ENCODE results near the gene COL6A6. TPM values are rescaled to one million over a fixed set of nuclear protein-coding genes. Genes with fewer than 3 reads are reported as not detected.

Gene COL6A6, protein sequence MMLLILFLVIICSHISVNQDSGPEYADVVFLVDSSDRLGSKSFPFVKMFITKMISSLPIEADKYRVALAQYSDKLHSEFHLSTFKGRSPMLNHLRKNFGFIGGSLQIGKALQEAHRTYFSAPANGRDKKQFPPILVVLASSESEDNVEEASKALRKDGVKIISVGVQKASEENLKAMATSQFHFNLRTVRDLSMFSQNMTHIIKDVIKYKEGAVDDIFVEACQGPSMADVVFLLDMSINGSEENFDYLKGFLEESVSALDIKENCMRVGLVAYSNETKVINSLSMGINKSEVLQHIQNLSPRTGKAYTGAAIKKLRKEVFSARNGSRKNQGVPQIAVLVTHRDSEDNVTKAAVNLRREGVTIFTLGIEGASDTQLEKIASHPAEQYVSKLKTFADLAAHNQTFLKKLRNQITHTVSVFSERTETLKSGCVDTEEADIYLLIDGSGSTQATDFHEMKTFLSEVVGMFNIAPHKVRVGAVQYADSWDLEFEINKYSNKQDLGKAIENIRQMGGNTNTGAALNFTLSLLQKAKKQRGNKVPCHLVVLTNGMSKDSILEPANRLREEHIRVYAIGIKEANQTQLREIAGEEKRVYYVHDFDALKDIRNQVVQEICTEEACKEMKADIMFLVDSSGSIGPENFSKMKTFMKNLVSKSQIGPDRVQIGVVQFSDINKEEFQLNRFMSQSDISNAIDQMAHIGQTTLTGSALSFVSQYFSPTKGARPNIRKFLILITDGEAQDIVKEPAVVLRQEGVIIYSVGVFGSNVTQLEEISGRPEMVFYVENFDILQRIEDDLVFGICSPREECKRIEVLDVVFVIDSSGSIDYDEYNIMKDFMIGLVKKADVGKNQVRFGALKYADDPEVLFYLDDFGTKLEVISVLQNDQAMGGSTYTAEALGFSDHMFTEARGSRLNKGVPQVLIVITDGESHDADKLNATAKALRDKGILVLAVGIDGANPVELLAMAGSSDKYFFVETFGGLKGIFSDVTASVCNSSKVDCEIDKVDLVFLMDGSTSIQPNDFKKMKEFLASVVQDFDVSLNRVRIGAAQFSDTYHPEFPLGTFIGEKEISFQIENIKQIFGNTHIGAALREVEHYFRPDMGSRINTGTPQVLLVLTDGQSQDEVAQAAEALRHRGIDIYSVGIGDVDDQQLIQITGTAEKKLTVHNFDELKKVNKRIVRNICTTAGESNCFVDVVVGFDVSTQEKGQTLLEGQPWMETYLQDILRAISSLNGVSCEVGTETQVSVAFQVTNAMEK (N-terminal part only)
- total RNA-seq (under 1 TPM; 0.13 to 0.86 (median 0.30) TPM), polyA plus RNA-seq (under 1 TPM; 0.09 to 0.39 (median 0.13) TPM)
- long read RNA-seq, donor 1 = 0 reads
- long read RNA-seq, donor 2 = 0 reads

DNA sequence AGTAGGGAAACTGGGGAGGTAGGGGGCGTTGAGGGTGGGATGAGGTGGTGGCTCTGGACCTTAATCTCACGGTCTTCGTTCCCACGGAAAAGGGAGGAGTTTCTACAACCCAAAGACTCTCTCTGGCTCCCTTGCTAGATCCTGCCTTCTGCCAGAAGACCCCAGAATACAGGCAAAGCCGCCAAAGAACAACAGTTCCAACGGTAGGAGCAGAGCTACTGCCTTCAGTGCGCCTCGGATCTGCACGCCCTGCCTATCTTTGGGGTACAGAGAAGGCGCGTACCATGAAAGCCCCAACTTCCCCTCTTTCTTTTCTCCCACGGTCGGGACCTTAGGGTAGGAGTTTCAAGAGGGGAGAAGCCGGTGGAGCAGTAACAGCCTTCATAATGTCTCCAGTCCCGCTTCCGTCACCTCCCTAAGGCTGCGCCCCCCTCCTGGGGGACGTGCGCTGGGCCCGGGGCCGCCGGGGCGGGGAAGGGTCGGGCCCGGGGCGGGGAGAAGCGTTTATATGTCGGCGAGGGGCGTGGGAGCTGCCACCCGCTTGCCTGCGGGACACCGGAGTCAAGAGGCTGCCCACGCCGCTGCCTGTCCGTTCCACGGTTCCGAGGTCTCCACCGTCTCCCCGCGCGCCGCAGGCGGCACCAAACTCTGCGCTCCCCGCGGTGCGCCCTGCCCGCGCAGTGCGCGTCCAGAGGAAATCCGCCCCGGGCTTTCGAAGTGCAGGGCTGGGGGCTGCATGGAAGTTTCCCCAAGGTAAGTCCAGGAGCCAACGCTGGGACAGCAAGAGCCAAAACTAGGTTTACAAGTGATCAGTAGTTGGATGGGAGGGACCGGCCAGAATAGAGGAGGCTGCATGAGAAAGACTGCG is at the start of gene COL6A6:
COL6A6 (plus strand) TSS at position 533 of the 868 bp plus-strand sequence. CDS start 43,188 bp downstream, outside the sequence.
- peaks cover 0 to 30% (median 6%) of the 10 kb centered on the region in 3 donors for H3K27me3 ChIP-seq (ENCODE audit: insufficient read depth in 3 of 3, low read length in 2 of 3)
- no peak for DNase-seq

DNA sequence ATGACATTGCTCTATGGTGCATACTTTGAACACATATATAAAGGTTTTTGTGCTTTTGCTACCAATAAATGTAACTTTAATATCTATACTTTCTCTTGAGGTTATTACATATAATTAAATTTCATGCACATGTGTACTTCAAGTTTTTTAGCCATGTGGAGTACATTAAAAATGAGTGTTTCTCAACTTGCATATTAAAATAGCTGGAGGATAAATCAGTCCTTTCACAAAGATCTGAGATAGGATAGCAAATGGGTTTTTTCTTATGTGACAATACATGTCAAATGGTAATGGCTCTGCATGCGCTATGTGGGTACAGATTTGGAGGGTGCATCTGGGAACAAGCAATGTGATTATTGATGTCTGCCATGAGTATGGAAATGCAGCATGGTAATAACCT is 48.7 kb upstream of the COL6A6 start:
- 93 to 96% (median 95%) methylated on average over 1 of the region's 1 CpG for WGBS, 3 donors
- Histone ChIP-seq H3K9me3 (no peaks in the 10 kb centered on the region), H3K27me3 (ENCODE audit: insufficient read depth in 3 of 3, low read length in 2 of 3) (no peaks in the 10 kb centered on the region), H3K4me3 (no peak overlapping the region), H3K4me1 (no peaks in the 10 kb centered on the region), H3K36me3 (ENCODE audit: insufficient read depth in 1 of 2, low read depth in 1 of 2) (no peaks in the 10 kb centered on the region), H3K27ac (no peak overlapping the region)
- intact Hi-C loops (cut with DNase I) = no loop called here
- ATAC-seq = no peak
- DNase-seq = no peak
- TF ChIP-seq, protein P1, sequence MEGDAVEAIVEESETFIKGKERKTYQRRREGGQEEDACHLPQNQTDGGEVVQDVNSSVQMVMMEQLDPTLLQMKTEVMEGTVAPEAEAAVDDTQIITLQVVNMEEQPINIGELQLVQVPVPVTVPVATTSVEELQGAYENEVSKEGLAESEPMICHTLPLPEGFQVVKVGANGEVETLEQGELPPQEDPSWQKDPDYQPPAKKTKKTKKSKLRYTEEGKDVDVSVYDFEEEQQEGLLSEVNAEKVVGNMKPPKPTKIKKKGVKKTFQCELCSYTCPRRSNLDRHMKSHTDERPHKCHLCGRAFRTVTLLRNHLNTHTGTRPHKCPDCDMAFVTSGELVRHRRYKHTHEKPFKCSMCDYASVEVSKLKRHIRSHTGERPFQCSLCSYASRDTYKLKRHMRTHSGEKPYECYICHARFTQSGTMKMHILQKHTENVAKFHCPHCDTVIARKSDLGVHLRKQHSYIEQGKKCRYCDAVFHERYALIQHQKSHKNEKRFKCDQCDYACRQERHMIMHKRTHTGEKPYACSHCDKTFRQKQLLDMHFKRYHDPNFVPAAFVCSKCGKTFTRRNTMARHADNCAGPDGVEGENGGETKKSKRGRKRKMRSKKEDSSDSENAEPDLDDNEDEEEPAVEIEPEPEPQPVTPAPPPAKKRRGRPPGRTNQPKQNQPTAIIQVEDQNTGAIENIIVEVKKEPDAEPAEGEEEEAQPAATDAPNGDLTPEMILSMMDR (IDR thresholded peaks at IDR 0.05) = no peak

More for the DNA sequence above, at the start of gene COL6A6:
- ATAC-seq = no peak
- intact Hi-C loops (cut with DNase I) = no loop called here
- H3K27ac ChIP-seq = no peak within 1 kb of the TSS
- TF ChIP-seq, protein P1 (IDR thresholded peaks at IDR 0.05) = no peak
- no peaks in the 10 kb centered on the region for H3K4me1 ChIP-seq
- H3K9me3 ChIP-seq = no peaks in the 10 kb centered on the region
- peak within 1 kb of the TSS; percentile 38 for H3K4me3 ChIP-seq
- WGBS, 3 donors = 4 to 5% (median 4%) methylated on average over 49 to 58 of the region's 58 CpGs
- no peaks in the 10 kb centered on the region for H3K36me3 ChIP-seq (ENCODE audit: insufficient read depth in 1 of 2, low read depth in 1 of 2)

DNA sequence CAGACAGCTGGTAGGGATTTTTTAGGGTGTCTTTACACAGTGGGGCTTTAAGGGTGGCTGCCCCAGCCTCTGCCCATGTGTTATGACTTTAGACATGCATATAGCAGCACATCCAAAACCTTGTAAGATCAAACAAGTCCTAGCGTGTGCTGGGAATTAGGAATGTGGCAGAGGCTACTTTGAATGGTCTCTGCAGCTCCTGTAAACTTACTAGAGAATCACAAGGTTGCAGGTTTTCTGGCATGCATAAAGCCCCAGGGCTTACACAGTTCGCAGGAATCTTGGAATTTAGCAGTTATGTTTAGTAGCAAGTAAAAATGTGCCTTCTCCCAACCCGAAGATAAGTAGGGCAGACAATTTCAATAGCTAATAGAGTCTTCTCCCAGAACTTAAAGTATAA is 46.9 kb upstream of the COL6A6 start:
- WGBS, 3 donors = 15 to 31% (median 21%) methylated on average over 3 of the region's 3 CpGs
- intact Hi-C loops (cut with DNase I) = no loop called here

More for the DNA sequence above, 46.9 kb upstream of the COL6A6 start:
- no peaks in the 10 kb centered on the region for H3K4me1 ChIP-seq
- ATAC-seq (no peak), DNase-seq (no peak)
- TF ChIP-seq, protein P1 (IDR thresholded peaks at IDR 0.05) = no peak
- H3K36me3 ChIP-seq (ENCODE audit: insufficient read depth in 1 of 2, low read depth in 1 of 2) = no peaks in the 10 kb centered on the region
- H3K27ac ChIP-seq = no peak overlapping the region
- no peaks in the 10 kb centered on the region for H3K27me3 ChIP-seq (ENCODE audit: insufficient read depth in 3 of 3, low read length in 2 of 3)
- H3K9me3 ChIP-seq = no peaks in the 10 kb centered on the region
- no peak overlapping the region for H3K4me3 ChIP-seq
